ENCODE data around the gene GOLGA8T.
"Not testable (repeated sequence)": the region's sequence is repeated elsewhere in the genome, so short reads cannot be mapped to it uniquely, and the experiment has no call there.

The GOLGA8T gene

DNA sequence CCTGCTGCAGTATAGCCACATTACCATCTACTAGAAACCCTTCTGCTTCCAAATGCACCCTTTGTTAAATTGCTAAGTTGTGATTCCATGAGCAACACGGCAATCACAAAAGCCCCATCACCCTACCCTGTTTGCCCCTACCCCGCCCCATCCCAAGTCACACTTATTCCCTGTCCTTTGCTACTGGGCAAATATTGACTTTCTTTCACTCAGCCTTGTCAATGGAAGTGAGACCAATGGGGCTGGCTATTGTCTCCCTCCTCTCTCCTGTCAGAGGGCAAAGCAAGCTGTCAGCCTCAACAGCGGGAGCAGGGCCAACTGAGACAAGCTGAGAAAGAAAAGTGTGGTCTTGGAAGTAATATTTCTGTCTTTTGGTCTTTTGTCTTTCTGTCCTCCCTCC lies 52.6 kb downstream of the GOLGA8T start:
- DNase-seq; in situ Hi-C loops (cut with MboI; ENCODE audit: low pct_unique_long_range_greater_than_20kb, low sequenced_read_pairs): not testable (repeated sequence)

DNA sequence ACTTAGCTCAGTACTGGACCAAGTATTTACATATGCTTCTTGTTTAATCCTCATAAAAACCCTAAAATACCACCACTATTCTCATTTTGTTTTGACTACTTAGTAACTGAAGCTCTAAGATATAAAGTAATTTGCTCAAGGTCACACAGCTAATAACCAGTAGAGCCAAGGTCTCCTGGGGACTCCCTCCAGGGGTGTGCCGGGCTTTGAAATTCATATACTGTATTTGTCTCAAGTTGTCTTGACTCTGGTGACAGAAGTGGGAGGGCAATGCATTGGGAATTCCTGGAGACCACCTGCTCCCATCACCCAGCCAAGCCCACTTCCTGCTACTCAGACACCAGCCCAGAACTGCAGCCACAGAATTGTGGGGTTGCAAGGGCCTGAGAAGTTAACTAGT lies 54.9 kb downstream of the GOLGA8T start:
- DNase-seq; in situ Hi-C loops (cut with MboI; ENCODE audit: low pct_unique_long_range_greater_than_20kb, low sequenced_read_pairs): not testable (repeated sequence)

GRCh38 chr15:30191143-30191542 lies 56.3 kb downstream of the GOLGA8T start:
- DNase-seq; in situ Hi-C loops (cut with MboI; ENCODE audit: low pct_unique_long_range_greater_than_20kb, low sequenced_read_pairs): not testable (repeated sequence)

DNA sequence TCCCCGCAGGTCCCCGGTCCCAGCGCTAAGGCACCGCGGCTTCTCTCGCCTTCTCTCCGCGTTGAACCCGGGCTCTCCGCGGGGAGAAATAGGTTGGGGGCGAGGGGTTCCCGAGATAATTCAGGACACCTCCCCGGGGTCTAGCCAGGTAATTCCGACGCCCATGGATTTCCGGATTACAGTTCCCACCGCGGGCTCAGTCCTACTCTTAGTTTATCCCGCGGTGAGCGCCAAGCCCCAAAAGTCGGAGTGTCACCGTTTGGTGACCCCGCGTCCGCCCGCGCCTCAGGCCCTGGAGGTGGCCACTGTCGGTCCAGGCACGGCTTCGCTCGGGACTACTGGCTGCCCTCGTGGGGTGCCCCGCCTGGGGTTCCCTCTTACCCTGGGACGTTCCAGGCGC lies 56.8 kb downstream of the GOLGA8T start:
- DNase-seq; in situ Hi-C loops (cut with MboI; ENCODE audit: low pct_unique_long_range_greater_than_20kb, low sequenced_read_pairs): not testable (repeated sequence)

DNA sequence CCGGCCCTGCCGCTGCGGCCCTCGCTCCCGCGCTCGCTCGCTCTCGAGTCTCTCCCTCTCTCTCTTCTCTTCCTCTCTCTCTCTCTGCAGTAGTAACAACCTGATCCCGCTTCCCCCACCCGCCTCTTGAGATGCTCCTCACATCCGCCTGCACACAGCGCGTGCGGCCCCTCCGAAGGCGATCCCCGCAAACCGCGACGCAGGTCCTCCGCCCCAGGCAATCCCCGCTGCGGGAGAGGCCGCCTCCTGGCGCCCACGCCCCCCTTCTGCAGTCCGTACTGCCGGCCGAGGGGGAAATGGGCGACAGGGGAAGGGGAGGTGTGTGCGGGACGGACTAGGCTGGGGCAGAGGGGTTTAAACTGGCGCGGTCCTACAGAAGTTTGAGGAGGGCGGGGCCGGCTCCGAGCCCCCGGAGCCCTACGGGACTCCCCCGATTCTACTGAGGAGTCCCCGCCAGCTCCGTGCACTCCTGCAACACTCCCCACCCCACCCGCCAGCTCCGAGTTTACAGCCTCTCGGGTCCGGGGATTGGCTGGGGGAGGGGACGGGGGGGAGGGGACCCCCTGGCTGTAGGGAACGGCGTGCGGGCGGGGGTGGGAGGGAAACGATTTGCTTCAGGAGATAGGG lies 57.4 kb downstream of the GOLGA8T start:
- DNase-seq; in situ Hi-C loops (cut with MboI; ENCODE audit: low pct_unique_long_range_greater_than_20kb, low sequenced_read_pairs): not testable (repeated sequence)

- in situ Hi-C loops (cut with MboI; ENCODE audit: low pct_unique_long_range_greater_than_20kb, low sequenced_read_pairs); DNase-seq: not testable (repeated sequence)
Observed at GRCh38 chr15:30192892-30193291, 58.0 kb downstream of the GOLGA8T start.
